HG03575 (cell line): ENCODE results near the gene KLF6.
A peak's percentile ranks its signal among the peaks of the same experiment; 100 is the strongest.

Experiments used
- ATAC-seq: cut with Tn5 transposase; IDR thresholded peaks from one replicate; pipeline ENCODE4 v1.9.1; 2021; ENCODE audit not compliant: unreplicated experiment, insufficient number of reproducible peaks, low FRiP score; ENCODE audit errors: extremely low read depth

Gene KLF6

DNA sequence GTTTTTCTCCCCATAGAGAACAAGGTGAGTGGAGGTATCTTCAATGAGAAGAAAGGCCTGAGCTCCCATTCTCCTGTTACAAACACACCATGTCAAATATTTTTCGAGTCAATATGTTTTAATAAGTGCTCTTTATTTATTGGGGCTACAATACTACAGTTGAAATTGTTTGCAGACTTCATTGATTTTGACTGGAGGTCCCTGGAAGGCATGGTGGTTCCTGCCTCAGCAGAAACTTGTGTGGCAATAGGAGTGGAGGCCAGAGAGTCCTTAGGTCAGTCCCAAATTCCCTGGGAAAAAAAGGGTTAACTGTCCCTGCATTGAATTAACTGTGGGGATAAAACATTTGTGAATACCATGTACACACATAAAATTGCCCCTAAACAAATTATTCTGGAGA lies 22.7 kb downstream of the KLF6 start:
- no peak for ATAC-seq

DNA sequence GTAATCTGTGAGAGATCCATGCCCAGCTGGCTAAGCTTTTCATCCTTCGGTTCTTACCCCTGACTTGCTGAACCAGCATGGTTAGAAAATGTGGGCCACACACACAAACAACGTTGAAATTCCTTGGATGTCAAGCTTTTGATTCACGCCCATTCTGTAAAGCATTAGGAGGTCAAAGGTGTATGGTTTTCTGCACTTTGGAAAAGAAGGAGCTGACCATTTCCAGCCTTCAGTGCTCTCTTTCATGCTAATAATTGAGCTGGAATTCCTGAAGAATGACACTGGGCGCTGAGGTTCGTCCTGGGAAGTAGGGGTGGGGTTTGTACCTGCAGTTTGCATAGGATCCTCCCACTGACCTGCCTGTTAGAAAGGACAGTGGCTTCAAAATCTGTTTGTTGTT lies 23.1 kb downstream of the KLF6 start:
- no peak for ATAC-seq

DNA sequence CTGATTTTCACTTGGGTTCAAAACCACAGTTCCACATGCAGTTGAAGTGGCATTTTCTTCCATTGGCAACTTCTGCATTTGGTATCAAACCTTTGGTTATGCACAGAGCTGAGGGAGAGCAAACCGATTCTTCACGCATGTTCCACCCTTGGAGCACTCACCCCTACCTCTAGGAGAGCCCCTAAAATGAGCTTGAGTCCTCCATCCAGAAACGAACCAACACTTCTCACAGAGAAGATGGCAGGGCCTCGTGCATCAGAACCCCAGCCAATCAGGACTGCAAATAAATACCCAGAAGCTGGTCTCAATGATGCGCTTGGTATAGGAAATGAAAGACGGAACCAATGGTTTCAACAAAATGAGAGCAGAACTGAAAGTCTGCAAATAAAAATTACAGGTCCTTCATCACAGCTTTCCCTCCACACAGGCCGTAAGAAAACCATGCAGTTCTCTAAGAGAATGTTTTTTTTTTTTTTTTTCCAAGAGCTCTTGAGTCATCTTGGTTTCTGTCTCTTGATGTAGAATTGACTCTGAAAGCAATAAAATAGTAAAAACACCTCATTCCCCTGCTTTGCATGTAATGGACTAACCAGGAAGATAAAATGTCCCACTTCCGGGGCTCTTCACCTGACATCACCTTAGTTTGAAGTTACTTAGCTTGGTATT lies 23.9 kb downstream of the KLF6 start:
- ATAC-seq: peak; percentile 25

DNA sequence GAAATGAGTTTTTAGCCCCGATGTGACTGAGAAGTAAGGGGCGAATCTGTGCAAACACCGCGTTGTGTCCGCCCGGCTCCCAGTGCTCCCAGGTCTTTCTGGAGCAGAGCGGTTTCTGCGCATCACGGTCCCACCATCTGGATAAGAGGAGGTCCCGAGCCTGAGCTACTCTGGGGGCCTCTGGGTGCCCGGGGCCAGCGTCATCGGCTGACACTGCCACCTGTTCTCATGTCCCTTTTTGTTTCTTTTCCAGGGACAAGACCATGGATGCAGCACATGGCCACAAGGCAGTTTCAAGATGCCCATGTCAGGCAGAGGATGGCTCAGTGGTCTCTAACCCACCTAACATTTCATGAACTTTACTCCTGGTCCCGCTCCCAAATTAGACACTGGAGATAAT lies 24.9 kb downstream of the KLF6 start:
- no peak for ATAC-seq

DNA sequence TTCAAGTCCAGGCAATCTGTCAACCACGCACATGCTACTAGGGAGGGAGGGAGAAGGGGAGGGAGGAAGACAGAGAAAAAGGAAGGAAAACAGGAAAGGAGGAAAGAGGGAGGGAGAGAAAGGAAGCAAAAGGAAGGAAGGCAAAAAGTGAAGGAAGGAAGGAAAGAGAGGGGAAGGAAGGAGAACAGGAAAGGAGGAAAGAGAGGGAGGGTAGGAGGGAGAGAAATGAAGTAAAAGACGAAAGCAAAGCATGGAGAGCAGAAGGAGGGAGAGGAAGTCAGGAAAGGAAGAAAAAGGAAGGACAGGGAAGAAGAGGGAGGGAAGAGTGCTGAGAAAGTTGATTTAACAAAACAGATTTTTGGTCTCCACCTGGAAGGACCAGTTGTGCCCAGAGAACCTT lies 25.6 kb downstream of the KLF6 start:
- no peak for ATAC-seq

DNA sequence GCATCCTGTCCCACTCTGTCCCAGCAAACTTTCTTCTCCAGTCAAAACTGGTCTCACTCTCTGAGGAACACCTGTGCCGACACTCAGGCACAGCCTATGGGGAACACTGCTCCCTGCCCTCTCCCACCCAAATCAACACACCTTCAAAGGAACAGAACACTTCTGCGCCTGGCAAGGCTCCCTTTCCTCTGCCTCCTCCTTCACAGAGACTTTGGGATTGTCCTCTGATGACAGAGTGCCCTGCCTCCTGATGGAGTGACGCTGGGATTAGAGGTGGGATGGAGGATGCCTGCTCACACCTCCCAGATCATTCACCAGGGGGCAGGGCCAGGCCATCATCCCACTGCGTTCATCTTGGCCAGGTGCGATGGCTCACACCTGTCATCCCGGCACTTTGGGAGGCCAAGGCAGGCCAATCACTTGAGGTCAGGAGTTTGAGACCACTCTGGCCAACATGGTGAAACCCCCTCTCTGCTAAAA lies 26.5 kb downstream of the KLF6 start:
- no peak for ATAC-seq

DNA sequence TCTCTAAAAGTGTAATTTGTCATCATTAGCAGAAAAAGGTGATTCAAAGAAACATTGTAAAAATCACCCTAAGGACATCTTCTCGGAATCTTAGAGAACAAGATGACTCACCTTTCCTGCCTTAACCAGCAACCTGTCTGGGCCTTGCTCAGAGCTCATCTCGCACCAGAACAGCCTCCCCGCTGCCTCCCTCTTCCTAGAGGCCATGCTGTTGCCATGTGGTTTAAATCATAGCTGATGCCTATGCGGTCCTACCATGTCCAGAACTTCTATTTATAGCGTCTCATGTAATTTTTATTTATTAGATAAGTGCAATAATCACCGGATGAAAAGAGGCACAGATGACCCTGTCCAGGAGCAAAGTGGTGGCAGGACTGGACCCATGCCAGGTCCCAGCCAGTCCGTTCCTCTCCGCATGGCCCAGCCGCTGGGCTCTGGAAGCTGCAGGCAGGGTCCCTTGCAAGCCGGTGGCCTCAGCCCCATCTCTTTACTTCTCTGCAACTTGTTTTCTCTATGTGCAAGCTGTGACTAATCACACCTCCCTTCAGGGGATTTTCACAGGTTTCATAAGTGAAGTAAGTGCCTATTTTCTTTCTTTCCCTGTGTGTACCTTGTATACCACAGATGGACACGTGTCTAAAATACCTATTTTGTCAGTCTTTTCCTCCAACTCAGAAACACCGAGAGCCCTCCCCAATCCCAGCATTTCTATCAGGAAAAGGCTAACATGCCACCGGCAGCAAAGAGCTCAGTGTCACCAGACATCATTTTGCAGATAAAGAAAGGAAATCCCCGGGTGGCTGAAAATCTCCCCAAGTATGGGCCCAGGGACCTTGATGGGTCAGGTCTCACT lies 27.1 kb downstream of the KLF6 start:
- ATAC-seq: peak; percentile 69

DNA sequence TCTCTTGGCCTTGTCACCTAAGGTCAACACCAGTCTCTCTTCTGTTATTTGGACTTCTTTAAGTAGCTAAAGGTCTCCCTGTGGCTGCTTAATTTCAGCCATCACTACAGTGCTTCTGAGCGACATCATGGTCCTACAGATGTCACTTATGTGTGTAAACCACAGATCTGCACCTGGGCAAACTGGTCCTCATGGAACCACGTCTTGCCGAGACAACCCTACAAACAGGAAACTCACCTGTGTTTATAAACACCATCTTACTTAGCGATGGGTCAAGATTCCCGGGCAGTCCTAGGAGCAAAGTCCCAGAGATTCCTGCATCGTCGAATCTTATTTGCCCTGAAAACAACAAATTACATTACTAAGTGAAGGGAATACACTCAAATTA lies 27.8 kb downstream of the KLF6 start:
- ATAC-seq: no peak

DNA sequence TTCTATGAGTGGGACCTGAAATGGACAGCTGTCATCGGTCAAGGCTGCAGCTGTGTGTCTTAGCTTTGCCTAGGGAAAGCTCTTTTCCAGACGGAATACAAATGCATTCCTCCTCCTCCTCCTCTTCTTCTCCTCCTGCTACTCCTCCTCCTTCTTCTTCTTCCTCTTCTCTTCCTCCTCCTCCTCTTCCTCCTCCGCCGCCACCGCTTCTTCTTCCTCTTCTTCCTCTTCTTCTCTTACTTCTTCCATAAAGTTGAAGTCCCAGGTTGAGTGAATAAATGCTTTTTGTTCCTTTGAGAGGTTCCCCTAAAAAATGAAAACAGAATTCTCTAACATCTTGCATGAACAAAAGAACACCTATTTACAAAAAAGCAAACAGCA lies 28.7 kb downstream of the KLF6 start:
- no peak for ATAC-seq

DNA sequence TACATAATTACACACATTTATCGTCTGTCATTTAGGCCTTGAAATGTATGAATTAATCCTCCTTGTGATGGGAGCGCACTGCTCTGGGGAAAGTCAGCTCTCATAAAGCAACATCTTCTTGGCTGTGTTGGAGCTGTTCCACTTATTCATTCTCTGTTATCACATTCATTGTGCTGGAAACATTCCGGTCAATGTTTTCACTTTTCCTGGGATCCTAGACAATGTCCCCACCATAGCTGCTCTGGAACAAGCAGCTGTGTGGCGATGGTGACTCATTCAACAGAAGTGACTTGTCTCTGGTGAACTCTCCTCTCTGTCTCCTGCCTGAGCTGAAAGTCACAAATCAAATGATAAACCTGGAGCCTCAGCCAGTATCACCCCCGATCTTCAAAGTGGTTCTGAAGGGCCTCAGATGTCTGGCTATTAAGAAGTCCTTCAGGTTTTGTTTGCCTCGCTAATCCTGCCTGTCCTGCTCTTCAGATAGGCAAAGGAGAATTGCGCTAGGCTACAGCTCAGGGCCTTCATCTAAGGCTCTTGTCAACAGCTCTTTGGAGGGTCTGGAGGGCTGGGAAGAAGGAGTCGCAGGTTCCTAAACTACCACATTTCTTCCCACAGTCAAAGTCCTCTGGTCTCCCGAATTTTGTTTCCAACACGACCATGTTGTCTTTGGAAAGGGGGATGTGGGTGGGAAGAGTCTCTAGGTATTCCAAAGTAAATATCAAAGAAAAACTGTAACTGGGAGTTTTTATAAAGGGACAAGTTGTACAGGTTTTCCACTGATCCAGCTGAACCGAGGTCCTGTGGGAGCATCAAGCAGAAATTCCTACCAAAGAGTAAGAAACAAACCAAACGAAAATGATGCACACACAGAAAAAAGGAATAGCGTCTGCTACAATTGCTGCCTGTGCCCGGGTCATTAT lies 29.3 kb downstream of the KLF6 start:
- ATAC-seq: no peak

DNA sequence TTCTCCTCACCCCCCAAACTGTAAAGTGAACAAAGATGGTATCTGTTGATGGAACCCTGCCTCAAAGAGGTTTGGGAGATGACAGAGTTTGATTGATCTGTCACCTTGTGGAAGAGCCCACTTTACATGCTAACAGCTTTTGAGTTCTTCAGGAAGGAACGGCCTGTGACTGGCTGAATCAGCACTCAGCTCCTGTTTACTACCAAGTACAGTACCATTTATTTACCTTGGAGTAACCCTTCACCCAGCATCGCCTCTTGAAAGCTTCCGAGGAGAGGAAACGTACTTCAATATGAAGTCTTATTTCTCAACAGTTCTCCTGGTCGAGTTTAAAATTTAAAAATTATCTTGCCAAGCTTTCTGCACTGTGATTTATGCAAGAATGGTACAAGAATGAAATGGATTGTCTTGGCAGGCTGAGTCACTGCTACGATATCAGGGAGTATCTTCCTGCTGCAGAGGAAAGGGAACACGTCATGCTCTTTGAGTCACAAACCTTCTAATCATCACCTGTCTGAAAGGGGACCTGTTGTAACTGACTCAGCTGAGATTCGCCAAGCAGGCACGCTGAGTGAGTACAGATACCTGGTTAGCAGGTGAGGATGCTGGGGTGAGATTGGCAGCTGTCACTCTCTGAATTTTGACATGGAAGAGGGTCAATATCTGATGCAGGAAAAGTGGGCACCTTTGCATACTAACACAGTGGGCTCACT lies 30.1 kb downstream of the KLF6 start:
- no peak for ATAC-seq

DNA sequence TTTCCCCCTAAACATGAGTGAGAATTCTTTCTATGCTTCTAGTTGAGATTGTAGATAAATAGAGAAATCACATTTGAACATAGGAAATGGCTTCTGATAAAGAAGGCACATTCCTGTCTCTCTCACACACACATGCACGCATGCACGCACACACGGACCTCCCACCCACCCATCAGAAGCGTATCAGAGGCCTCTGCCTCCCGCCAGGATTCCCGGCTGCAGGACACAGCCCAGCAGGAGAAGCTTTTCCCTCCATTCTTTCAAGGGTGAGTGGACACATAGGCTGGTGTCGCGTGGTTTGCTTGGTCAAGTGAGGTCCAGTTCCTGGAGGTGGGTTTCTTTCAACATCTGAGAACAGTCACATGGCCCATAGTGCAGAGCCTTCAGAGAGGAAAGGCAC lies 34.2 kb downstream of the KLF6 start:
- no peak for ATAC-seq

DNA sequence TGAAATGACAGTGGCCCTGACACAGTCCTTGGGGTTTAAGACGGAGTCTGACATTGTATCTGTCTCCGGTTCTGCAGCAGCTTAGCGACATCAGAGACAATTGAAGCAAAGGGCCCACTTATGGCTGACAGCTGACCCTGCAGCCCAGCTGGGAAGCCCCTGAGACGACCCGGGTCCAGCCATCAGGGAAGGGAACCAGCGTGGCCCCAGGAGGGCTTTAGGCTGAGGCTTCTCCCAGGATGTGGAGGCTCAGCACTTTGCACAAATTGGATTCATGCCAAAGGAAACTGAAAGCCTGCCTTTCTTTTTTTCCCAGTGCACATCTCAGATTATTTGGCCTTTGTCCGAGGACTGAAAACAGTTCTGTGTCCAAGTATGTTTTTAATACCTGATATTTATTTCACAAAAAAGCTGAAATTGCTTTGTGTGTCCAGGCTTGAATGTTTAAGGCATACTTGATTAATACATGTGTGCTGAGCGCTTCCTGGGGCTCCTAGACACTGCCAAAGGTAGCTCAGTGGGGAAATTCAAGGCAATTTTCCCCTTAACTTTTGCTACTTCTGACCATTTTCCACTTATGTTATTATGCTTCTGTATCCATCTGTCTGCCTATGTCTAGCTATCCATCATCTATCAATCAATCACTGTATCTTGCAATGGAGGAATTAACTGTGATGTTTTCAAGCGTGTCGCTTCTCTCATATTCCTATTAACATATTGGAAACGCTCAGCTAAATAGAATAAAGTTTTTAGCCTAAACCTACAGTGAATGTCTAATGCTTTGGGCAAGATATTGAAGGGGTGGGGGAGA lies 34.8 kb downstream of the KLF6 start:
- no peak for ATAC-seq

DNA sequence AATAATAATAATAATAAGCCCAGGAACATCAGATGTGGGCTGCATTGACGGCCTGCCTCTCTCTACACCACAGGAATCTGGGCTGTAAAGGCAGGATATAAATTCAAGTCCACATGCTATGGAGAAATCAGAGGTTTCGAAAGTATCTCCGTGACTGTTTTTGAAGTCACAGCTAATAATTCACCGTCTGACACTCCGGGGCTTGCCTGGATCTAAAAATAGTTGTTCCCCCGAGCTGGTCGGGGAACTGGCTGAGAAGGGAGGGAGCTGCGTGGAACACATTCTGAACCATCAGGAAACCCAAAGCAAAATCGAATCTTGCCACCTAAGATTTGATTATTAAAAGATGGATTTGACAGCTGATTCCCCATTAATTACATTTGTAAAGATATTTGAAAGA lies 35.4 kb downstream of the KLF6 start:
- no peak for ATAC-seq

DNA sequence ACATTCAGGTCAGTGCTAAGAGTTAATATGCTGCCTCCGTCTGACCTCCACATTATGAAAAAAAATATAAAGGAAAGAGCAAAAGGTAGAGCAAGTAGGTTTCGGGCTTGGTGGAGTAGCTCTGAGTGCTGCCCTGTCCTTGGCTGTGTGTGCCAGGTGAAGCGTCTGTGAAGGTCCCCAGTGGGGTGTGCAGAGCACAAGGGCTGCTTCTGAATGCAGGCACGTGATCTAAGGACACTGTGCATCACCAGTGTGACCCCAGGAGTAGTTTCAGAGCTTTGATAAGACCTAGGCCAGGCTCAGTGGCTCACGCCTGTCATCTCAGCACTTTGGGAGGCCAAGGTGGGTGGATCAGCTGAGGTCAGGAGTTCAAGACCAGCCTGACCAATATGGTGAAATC lies 36.0 kb downstream of the KLF6 start:
- no peak for ATAC-seq

DNA sequence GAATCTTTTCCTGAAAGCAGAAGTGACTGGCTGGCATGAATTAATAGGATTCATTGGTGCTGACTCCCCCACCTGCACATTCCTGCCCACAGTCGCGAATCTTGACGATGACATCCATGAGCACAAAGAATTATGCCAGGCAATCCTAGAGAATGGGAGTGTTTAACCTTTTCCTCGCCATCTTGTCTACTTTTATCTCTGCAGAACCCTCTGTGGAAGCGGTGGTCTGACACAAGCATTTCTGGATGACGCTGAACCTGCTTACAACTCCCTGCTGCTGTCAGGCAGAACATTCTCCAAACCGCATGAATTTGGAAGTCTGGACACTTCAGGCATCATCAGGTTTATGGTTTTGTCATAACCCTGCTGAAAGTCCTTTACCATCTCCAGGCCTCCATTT lies 36.5 kb downstream of the KLF6 start:
- no peak for ATAC-seq

DNA sequence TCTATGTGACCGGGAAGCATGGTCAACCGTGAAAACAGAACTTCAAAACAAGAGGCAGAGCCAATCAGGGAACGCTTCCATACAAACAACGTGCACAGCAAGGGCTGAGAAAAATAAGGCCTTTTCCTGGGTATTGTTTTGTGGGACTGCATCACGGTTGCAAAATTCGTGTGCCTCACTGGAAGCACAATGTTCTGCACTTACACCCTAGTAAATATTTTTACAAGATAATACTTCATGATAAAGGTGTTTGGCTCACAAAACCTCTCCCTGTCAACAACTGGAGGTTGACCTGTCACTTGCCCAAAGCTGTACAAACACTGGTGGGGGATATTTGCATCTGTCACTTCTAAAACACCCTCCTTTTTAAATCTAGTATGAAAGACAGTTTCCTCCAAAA lies 37.0 kb downstream of the KLF6 start:
- no peak for ATAC-seq

DNA sequence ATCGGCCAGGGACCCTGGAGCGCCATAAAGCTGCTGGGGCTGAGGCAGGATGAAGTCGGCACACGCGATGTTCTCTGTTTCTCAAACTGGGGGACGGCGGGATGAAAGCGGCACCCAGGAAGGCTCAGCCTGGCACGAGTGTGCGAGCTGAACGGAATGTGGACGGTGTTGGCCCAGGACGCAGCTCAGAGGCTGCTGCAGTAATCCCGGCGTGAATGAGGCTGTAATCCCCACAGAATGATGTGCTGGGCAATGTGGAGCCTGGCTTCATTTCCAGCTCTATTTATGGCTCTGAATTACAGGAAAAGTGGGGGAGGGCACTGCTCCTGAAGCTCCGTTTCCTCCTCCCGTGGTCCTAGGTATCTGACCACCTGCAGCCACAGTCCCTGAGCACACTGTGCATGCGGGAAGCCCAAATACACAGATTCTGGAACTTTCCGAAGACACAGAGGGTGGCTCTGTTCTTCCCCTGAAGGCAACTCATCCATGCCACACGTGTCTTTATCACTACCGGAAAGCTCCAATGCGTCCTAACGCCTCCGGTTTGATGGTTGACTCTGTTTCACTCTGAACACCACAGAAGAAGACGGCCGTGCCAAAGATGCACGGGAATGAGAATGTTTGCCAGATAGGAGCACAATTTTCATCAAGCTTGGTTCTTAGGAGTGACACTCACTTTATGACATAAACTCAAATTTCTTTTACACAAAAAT lies 37.6 kb downstream of the KLF6 start:
- no peak for ATAC-seq
